Dendritic cell treated with granulocyte-macrophage colony-stimulating factor and Interleukin-4, amounts not matched to agents 40 ng/mL and 50 ng/mL, for 4 days (primary cell): ENCODE data around the gene UBE2J1.
"Not testable (repeated sequence)": the region's sequence is repeated elsewhere in the genome, so short reads cannot be mapped to it uniquely, and the experiment has no call there.

Experiments used
- H3K27ac Mint-ChIP-seq: one replicate; pipeline ENCODE4 v1.8.0; 2022; ENCODE audit warnings: mild to moderate bottlenecking, mixed read lengths
- H3K27me3 Mint-ChIP-seq: one replicate; pipeline ENCODE4 v1.8.0; 2022; ENCODE audit warnings: mild to moderate bottlenecking, mixed read lengths
- H3K36me3 Mint-ChIP-seq: one replicate; pipeline ENCODE4 v1.8.0; 2022; ENCODE audit warnings: low read depth, mixed read lengths
- H3K4me1 Mint-ChIP-seq: one replicate; pipeline ENCODE4 v1.8.0; 2022; ENCODE audit warnings: low read depth, mixed read lengths
- H3K4me3 Mint-ChIP-seq: one replicate; pipeline ENCODE4 v1.8.0; 2022; ENCODE audit warnings: mild to moderate bottlenecking, moderate library complexity, mixed read lengths
- H3K9me3 Mint-ChIP-seq: one replicate; pipeline ENCODE4 v1.8.0; 2022; ENCODE audit warnings: mixed read lengths
- intact Hi-C: fragments of 100-400 bp; cut with micrococcal nuclease; formaldehyde crosslinking; loops from one replicate; pipeline ENCODE4 v1.15.0; 2022

The UBE2J1 gene, protein sequence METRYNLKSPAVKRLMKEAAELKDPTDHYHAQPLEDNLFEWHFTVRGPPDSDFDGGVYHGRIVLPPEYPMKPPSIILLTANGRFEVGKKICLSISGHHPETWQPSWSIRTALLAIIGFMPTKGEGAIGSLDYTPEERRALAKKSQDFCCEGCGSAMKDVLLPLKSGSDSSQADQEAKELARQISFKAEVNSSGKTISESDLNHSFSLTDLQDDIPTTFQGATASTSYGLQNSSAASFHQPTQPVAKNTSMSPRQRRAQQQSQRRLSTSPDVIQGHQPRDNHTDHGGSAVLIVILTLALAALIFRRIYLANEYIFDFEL

DNA sequence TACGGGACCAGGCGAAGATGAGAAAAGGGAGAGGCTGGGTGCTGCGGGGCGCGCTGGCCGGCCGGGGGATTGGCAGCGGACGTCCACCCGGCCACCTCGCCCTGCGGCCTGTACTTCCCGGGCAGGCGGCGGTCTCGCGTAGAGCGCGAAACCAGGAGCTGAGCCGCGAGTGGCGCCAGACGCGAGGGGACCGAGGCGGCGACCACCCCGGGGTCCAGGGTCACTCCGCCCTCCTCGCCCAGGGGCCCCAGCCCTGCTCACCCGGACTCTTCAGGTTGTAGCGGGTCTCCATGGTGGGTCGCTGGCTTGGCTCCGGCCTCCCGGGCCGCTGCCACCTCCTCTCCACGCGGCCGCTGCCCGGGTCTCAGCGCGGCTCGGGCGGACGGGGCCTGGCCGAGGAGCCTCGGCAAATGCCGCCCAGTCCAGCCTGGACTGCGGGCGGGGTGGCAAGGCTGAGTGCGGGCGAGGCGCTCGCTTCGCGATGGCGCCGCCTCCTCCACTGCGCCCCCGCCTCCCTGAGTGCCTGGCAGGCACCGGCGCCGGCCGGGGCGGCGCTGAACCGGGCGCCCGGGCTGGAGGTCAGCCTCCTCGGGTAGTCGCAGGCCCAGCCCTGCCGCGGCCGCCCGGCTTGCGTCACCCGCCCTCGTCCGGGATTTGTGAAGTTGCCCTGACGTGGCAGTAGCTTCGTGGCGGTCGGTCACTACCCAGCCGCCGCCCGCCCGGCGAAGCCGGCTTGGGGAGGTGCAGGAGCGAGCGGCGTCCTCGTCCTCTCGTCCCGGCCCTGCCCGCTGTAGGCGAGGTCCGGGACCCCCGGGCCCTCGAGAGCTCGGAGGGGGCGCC lies at the start of gene UBE2J1:
Gene UBE2J1 (minus strand): TSS at position 445 of the 840 bp plus-strand sequence. CDS start 153 bp downstream, at position 292.
- peaks cover 17% of the 10 kb centered on the region for H3K36me3 Mint-ChIP-seq
- H3K9me3 Mint-ChIP-seq: no peaks in the 10 kb centered on the region
- intact Hi-C loops: loop anchor here (5.0 kb wide), 1 partner anchor 270 kb away; the partner anchor contains the start of gene PNRC1
- H3K4me1 Mint-ChIP-seq: peaks cover 45% of the 10 kb centered on the region
- peak within 1 kb of the TSS; percentile 88 for H3K4me3 Mint-ChIP-seq
- peak within 1 kb of the TSS; percentile 94 for H3K27ac Mint-ChIP-seq
- no peaks in the 10 kb centered on the region for H3K27me3 Mint-ChIP-seq

DNA sequence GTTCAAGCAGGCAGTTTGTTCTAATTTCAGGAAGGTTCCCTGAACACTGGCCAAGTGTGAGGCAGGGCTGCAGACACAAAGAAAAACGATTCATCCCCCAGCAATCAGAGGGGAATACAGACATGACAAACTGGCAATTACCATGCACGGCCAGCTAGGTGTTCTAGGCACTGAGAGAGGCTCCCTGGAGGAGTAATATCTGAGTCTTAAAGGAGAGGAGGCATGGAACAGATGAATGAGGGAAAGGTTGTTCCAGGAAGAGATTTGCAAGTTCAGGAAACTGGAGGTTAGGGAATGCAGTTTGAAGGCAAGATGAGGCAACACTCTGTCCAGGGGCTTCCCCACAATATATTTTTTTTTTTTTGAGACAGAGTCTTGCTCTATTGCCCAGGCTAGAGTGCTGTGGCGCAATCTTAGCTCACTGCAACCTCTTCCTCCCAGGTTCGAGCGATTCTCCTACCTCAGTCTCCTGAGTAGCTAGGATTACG lies 48.4 kb upstream of the UBE2J1 start:
- intact Hi-C loops: no loop called here
- H3K4me1 Mint-ChIP-seq: peaks cover 36% of the 10 kb centered on the region
- H3K27ac Mint-ChIP-seq: peak overlapping the region; percentile 49
- H3K4me3 Mint-ChIP-seq: no peak overlapping the region
- no peaks in the 10 kb centered on the region for H3K9me3 Mint-ChIP-seq
- no peaks in the 10 kb centered on the region for H3K36me3 Mint-ChIP-seq
- no peaks in the 10 kb centered on the region for H3K27me3 Mint-ChIP-seq

DNA sequence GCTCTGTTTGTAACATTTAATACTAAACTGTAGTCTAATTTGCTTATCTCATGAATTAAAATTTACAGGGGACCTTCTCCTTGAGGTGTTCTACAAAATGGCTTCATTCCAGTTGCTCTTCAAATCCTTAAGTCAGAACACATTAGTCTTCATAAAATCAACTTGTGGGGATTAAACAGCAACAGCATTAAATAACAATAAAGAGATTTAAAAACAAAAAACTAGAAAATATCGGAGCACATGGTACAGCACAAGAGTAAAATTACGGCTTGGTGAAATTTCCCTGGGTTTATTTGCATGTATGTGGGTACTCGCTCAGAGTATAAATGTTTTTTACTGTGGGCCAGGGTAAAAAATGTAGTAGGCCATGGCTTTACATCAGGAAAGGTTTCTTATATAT lies 47.5 kb upstream of the UBE2J1 start:
- Mint-ChIP-seq H3K4me3 (no peak overlapping the region), H3K4me1 (peaks cover 28% of the 10 kb centered on the region), H3K27ac (no peak overlapping the region), H3K9me3 (no peaks in the 10 kb centered on the region), H3K27me3 (no peaks in the 10 kb centered on the region), H3K36me3 (no peaks in the 10 kb centered on the region)
- intact Hi-C loops: no loop called here

DNA sequence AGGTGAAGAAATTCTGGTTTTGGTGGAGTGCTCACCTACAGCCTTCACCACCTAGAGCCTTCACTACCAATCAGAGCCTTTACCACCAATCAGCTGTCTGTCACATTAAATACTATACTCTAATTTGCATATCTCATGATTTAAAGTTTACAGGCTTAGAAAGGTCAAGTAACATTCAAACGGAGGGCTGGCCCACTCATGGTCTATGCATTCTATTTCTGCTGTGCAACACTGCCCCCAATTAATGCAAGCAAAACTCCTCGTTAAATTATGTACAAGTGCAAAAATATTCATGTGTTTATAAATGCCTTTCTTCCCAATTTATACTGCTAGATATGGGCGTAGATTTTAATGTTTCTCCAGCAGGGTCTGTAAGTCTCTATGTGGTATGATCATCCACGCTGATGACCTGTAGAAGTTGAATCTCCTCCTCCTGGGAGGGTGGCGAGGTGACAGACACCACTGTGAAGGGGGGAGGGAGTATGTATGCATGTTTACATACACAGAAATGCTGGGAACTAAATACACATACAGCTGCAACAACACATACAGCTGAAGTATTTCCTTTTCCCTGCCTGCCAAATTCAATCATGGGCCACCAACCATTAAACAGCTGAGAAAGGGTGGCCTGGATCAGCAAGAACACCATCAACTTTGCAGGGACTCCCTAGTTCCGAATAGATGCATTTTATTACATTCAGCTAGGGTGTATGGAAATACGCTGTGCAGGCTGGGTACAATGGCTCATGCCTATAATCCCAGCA lies 46.4 kb upstream of the UBE2J1 start:
- Mint-ChIP-seq H3K4me1 (peaks cover 30% of the 10 kb centered on the region), H3K9me3 (peaks cover 2% of the 10 kb centered on the region), H3K4me3 (no peak overlapping the region), H3K36me3 (peaks cover under 1% of the 10 kb centered on the region), H3K27ac (no peak overlapping the region), H3K27me3 (no peaks in the 10 kb centered on the region)
- intact Hi-C loops: no loop called here

DNA sequence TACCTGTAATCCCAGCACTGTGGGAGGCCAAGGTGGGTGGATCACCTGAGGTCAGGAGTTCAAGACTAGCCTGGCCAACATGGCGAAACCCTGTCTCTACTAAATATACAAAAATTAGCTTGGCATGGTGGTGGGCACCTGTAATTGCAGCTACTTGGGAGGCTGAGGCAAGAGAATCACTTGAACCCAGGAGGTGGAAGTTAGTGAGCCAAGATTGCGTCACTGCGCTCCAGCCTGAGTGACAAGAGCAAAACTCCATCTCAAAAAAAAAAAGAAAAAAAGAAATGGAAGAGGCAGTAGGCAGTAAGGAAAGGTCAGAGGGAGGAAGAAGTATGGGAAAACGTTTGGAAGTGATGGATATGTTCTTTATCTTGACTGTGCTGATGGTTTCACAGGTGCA lies 45.4 kb upstream of the UBE2J1 start:
- H3K9me3 Mint-ChIP-seq, intact Hi-C loops, H3K36me3 Mint-ChIP-seq, H3K4me3 Mint-ChIP-seq, H3K27ac Mint-ChIP-seq, H3K27me3 Mint-ChIP-seq: not testable (repeated sequence)
- peaks cover 40% of the 10 kb centered on the region for H3K4me1 Mint-ChIP-seq

DNA sequence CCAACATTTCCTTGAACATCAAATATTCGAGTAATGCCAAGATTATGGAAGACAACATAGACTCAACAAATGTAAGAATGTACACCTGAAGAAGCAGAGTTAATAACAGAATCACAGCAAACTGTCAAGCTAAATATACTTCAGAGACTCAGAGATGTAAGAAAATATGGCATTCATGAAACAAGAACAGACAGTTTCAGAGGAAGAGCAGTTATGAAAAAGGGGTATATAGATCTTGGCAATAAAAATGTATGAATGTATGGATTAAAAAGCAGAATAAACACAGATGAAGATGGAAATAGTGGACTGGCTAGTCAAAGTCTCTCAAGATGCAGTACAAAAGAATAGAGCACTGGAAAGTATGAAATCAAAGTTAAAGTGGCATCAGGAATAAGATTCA lies 41.1 kb upstream of the UBE2J1 start:
- H3K36me3 Mint-ChIP-seq: peaks cover 6% of the 10 kb centered on the region
- no peaks in the 10 kb centered on the region for H3K27me3 Mint-ChIP-seq
- H3K9me3 Mint-ChIP-seq: peaks cover 10% of the 10 kb centered on the region
- H3K27ac Mint-ChIP-seq: no peak overlapping the region
- intact Hi-C loops: no loop called here
- H3K4me3 Mint-ChIP-seq: no peak overlapping the region
- H3K4me1 Mint-ChIP-seq: peaks cover 24% of the 10 kb centered on the region

DNA sequence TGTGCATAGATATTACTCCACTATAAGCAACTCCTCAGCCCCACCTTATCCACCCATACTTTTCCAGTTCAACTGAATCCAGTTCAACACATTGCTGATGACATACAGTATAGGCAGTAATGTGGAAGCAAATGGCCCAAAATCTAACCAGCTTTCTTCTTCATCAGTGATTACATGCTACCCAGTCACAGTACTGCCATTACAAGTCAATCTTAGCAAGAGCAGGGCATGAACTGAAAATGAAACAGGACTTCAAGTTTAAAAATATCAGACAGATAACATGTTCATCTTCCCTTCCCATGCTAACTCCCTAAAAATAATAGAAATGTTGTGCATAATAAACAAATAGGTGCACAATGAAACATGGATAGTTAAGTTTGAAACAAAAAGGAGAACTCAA lies 40.3 kb upstream of the UBE2J1 start:
- H3K36me3 Mint-ChIP-seq: peaks cover 6% of the 10 kb centered on the region
- intact Hi-C loops: no loop called here
- H3K4me1 Mint-ChIP-seq: peaks cover 17% of the 10 kb centered on the region
- H3K27me3 Mint-ChIP-seq: no peaks in the 10 kb centered on the region
- no peak overlapping the region for H3K4me3 Mint-ChIP-seq
- no peak overlapping the region for H3K27ac Mint-ChIP-seq
- H3K9me3 Mint-ChIP-seq: peaks cover 10% of the 10 kb centered on the region

DNA sequence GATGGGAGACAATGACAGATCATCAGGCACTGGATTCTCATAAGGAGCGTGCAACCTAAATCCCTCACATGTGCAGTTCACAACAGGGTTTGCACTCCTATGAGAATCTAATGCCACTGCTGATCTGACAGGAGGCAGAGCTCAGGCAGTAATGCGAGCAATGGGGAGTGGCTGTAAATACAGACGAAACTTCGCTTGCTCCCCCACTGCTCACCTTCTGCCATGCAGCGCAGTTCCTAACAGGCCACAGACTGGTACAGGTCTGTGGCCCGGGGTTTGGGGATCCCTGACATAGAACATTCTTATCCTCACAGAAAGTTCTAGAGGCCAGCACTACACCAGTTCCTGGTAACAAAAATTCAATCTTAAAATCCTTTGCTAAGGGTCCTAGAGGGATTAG lies 36.3 kb upstream of the UBE2J1 start:
- no peak overlapping the region for H3K27ac Mint-ChIP-seq
- no peaks in the 10 kb centered on the region for H3K27me3 Mint-ChIP-seq
- intact Hi-C loops: no loop called here
- no peak overlapping the region for H3K4me3 Mint-ChIP-seq
- H3K36me3 Mint-ChIP-seq: peaks cover 5% of the 10 kb centered on the region
- H3K4me1 Mint-ChIP-seq: peaks cover 30% of the 10 kb centered on the region
- H3K9me3 Mint-ChIP-seq: peaks cover 7% of the 10 kb centered on the region

DNA sequence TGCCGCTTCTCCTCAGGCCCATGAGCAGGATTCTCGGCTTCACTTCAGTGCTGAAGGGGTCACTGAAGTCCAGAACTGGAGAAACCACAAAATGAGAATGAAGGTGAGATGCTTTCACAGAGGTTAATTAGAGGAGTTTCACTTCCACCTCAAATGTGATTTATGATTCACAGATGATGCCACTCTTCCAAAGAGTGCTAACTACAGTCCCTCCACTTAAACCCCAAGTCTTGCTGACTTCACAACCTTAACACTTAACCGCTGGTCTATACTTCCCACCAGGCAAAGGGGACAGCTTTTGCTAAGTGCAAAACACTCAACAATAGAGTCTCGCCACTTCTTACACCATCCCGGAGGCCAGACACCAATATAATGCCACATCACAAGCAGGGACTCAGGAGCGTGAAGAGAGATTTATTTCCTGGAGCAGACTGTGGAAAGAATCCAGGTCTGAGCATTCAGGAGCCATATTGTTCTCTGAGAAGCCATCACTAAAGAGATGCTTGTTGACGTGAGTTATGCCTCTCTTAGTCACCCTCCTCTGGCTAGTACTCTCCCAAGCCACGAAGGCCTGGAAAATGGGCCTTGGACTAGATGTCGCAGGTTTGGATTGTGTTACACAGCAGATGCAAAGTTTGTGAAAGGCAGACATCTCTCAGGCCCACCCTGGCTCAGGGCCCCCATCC lies 35.1 kb upstream of the UBE2J1 start:
- Mint-ChIP-seq H3K36me3 (no peaks in the 10 kb centered on the region), H3K4me1 (peaks cover 23% of the 10 kb centered on the region), H3K27me3 (no peaks in the 10 kb centered on the region), H3K27ac (no peak overlapping the region), H3K4me3 (no peak overlapping the region), H3K9me3 (no peaks in the 10 kb centered on the region)
- intact Hi-C loops: no loop called here

DNA sequence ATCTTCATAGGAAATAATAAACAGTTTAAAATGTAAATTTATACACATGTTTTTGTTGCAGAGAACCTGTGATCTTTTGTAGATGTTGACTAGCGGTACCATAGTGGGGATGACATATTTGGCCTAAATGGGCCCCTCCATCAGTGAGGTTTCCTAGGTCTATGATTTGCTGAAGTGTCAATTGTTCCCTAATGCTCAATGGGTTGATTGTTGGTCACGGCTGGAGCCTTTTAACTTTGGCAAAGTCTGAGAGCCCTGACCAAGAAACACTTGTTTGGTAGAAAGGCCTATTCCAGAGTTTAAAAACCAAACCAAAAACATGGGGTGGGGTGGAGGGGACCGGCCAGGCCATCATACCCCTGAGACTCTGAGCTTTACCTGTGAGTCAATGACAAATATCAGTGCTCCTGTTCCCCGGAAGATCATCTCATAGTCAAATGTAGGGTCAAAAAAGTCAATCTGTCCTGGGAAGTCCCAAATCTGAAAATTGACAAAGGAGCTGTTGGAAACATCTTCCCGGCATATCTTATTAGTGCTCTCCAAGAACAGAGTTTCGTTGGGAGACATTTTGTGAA lies 34.5 kb upstream of the UBE2J1 start:
- H3K27me3 Mint-ChIP-seq: no peaks in the 10 kb centered on the region
- no peaks in the 10 kb centered on the region for H3K9me3 Mint-ChIP-seq
- H3K27ac Mint-ChIP-seq: no peak overlapping the region
- no peak overlapping the region for H3K4me3 Mint-ChIP-seq
- H3K36me3 Mint-ChIP-seq: no peaks in the 10 kb centered on the region
- peaks cover 23% of the 10 kb centered on the region for H3K4me1 Mint-ChIP-seq
- intact Hi-C loops: no loop called here

DNA sequence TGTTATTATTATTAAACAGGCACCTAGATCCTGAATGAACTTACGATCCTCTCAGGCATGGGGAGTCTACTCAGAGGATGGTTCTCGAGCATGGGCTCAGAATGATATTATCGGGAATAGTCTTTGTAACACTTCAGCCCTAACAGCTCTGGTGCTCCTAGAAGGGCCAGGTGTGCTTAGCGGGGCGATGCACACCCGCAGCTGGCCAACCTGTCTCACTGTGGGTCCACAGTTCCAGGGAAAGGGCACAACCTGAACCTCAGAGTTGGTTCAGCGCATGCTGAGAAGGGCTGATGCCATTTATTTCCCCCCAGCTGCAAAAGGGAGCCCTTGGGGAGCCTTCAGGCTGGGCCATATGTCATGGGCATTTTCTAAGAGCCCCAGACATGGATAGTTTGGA lies 33.3 kb upstream of the UBE2J1 start:
- Mint-ChIP-seq H3K27ac (no peak overlapping the region), H3K4me3 (no peak overlapping the region), H3K9me3 (no peaks in the 10 kb centered on the region), H3K4me1 (peaks cover 28% of the 10 kb centered on the region), H3K27me3 (no peaks in the 10 kb centered on the region), H3K36me3 (no peaks in the 10 kb centered on the region)
- intact Hi-C loops: no loop called here

DNA sequence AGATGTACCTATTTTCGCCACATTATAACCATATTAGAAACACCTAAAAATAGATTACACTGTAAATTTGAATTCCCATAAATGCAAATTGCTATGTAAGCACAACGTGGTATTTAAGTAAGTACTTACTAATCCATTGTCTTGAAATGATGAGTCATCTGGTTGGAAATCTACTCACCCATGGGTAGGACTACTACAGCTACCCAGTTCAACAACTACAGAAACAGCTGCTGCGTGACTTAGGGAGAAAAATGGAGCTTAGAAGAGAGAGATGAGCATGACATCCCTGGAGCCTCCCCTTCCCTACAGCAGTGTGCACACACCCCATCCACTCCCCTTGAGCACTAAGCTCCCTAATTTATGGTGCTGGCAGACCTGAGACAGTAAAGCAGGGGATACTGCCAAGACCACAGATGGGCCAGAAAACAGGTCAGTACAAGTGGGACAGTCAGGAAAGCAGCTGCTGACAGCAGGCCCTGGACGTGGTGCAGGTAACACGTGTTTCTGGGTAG lies 32.7 kb upstream of the UBE2J1 start:
- intact Hi-C loops: no loop called here
- no peaks in the 10 kb centered on the region for H3K27me3 Mint-ChIP-seq
- no peak overlapping the region for H3K4me3 Mint-ChIP-seq
- no peaks in the 10 kb centered on the region for H3K36me3 Mint-ChIP-seq
- peaks cover 35% of the 10 kb centered on the region for H3K4me1 Mint-ChIP-seq
- no peaks in the 10 kb centered on the region for H3K9me3 Mint-ChIP-seq
- H3K27ac Mint-ChIP-seq: no peak overlapping the region

DNA sequence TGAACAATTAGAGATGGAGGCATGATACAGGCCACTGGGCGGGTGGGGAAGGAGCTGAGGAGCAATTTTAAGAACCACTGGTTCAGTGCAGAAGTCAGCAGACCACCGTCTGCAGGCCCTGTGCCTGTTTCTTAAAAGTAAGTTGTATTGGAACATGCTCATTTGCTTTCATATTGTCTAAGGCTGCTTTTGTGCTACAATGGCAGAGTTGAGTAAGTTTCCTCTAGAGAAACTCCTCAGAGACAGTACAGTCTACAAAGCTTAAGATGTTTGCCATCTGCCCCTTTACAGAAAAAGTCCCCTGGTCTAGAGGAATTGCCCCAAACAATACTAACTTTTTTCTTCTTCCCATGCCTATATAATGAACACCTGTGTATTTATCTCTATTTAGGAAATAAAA lies 28.5 kb upstream of the UBE2J1 start:
- H3K4me1 Mint-ChIP-seq: peaks cover 42% of the 10 kb centered on the region
- intact Hi-C loops: no loop called here
- H3K4me3 Mint-ChIP-seq: no peak overlapping the region
- H3K9me3 Mint-ChIP-seq: no peaks in the 10 kb centered on the region
- H3K27me3 Mint-ChIP-seq: no peaks in the 10 kb centered on the region
- peaks cover 4% of the 10 kb centered on the region for H3K36me3 Mint-ChIP-seq
- no peak overlapping the region for H3K27ac Mint-ChIP-seq
